ENCODE data around the gene NDUFAF5. TPM values are rescaled to one million over a fixed set of nuclear protein-coding genes. Genes with fewer than 3 reads are reported as not detected.

NDUFAF5 gene
- total and polyA plus RNA-seq, 9 donors = 5.0 to 23.4 (median 16.8) TPM

GRCh38 chr20:13809855-13810254 is 25.0 kb downstream of the NDUFAF5 start:
- intact Hi-C loops (cut with DNase I) = no loop called here
- no peak for DNase-seq
- Histone ChIP-seq H3K9me3 (no peaks in the 10 kb centered on the region), H3K27ac (no peak overlapping the region), H3K4me1 (ENCODE audit: insufficient read depth) (no peaks in the 10 kb centered on the region), H3K27me3 (no peaks in the 10 kb centered on the region), H3K36me3 (no peaks in the 10 kb centered on the region), H3K4me3 (no peak overlapping the region)
- WGBS, 3 donors = 92 to 98% (median 95%) methylated on average over 3 of the region's 3 CpGs
- no peak for TF ChIP-seq CTCF (IDR thresholded peaks at IDR 0.05)
- no peak for TF ChIP-seq EP300 (IDR thresholded peaks at IDR 0.05)
- TF ChIP-seq POLR2A (IDR thresholded peaks at IDR 0.05) = no peak

GRCh38 chr20:13810446-13810845 is 25.6 kb downstream of the NDUFAF5 start:
- H3K27ac ChIP-seq = no peak overlapping the region
- no peak for TF ChIP-seq CTCF (IDR thresholded peaks at IDR 0.05)
- TF ChIP-seq EP300 (IDR thresholded peaks at IDR 0.05) = no peak
- no peak for TF ChIP-seq POLR2A (IDR thresholded peaks at IDR 0.05)
- H3K27me3 ChIP-seq = no peaks in the 10 kb centered on the region
- DNase-seq = no peak
- no peaks in the 10 kb centered on the region for H3K4me1 ChIP-seq (ENCODE audit: insufficient read depth)
- no peaks in the 10 kb centered on the region for H3K36me3 ChIP-seq
- H3K4me3 ChIP-seq = no peak overlapping the region
- H3K9me3 ChIP-seq = no peaks in the 10 kb centered on the region
- intact Hi-C loops (cut with DNase I) = no loop called here

- TF ChIP-seq POLR2A (IDR thresholded peaks at IDR 0.05) (no peak), EP300 (IDR thresholded peaks at IDR 0.05) (no peak), CTCF (IDR thresholded peaks at IDR 0.05) (no peak)
- Histone ChIP-seq H3K4me3 (no peak overlapping the region), H3K36me3 (no peaks in the 10 kb centered on the region), H3K9me3 (no peaks in the 10 kb centered on the region), H3K4me1 (ENCODE audit: insufficient read depth) (peaks cover 1% of the 10 kb centered on the region), H3K27ac (no peak overlapping the region), H3K27me3 (no peaks in the 10 kb centered on the region)
- DNase-seq = no peak
- 37 to 58% (median 42%) methylated on average over 3 of the region's 3 CpGs for WGBS, 3 donors
- intact Hi-C loops (cut with DNase I) = no loop called here
These were observed 29.1 kb downstream of the NDUFAF5 start for GRCh38 chr20:13813910-13814309.

GRCh38 chr20:13814672-13815071 is 29.8 kb downstream of the NDUFAF5 start:
- Histone ChIP-seq H3K27me3 (no peaks in the 10 kb centered on the region), H3K27ac (no peak overlapping the region), H3K36me3 (no peaks in the 10 kb centered on the region), H3K4me3 (no peak overlapping the region), H3K9me3 (no peaks in the 10 kb centered on the region), H3K4me1 (ENCODE audit: insufficient read depth) (peaks cover 1% of the 10 kb centered on the region)
- TF ChIP-seq CTCF (IDR thresholded peaks at IDR 0.05) (no peak), POLR2A (IDR thresholded peaks at IDR 0.05) (no peak), EP300 (IDR thresholded peaks at IDR 0.05) (no peak)
- intact Hi-C loops (cut with DNase I) = no loop called here
- no peak for DNase-seq
- WGBS, 3 donors = 58 to 66% (median 60%) methylated on average over 4 of the region's 4 CpGs

GRCh38 chr20:13816757-13817156 is 31.9 kb downstream of the NDUFAF5 start:
- no peaks in the 10 kb centered on the region for H3K27me3 ChIP-seq
- H3K27ac ChIP-seq = no peak overlapping the region
- no peaks in the 10 kb centered on the region for H3K9me3 ChIP-seq
- peaks cover 4% of the 10 kb centered on the region for H3K4me1 ChIP-seq (ENCODE audit: insufficient read depth)
- no peaks in the 10 kb centered on the region for H3K36me3 ChIP-seq
- WGBS, 3 donors = 80 to 90% (median 82%) methylated on average over 3 of the region's 3 CpGs
- intact Hi-C loops (cut with DNase I) = no loop called here
- DNase-seq = no peak
- TF ChIP-seq EP300 (IDR thresholded peaks at IDR 0.05) (no peak), POLR2A (IDR thresholded peaks at IDR 0.05) (no peak)
- no peak overlapping the region for H3K4me3 ChIP-seq

All from ovary (tissue), 9 donors.